MM.1S (cell line): Measurements from ENCODE around the gene PWP2.

Experiments used
- DNase-seq: peaks from one replicate; pipeline ENCODE4 v3.0.0-alpha.2; 2015
- H2AFZ ChIP-seq: fragments of 300-600 bp; sonication (generic); 2 replicates; pipeline ENCODE4 v1.6.0; 2016; ENCODE audit warnings: antibody characterized with exemption, low read length
- H3F3A ChIP-seq: fragments of 300-600 bp; sonication (generic); 2 replicates; pipeline ENCODE4 v1.6.1; 2016; ENCODE audit warnings: mild to moderate bottlenecking, antibody characterized with exemption, low read length, moderate library complexity, mixed read lengths; ENCODE audit not compliant: insufficient read depth
- H3K27ac ChIP-seq: fragments of 300-600 bp; sonication (generic); 2 replicates; pipeline ENCODE4 v1.5.1; 2016; ENCODE audit warnings: mild to moderate bottlenecking, low read length
- H3K27me3 ChIP-seq: fragments of 300-600 bp; sonication (generic); replicated peaks from 2 replicates; pipeline ENCODE4 v1.6.0; 2016; ENCODE audit warnings: low read length; ENCODE audit not compliant: insufficient read depth
- H3K36me3 ChIP-seq: fragments of 300-600 bp; sonication (generic); replicated peaks from 2 replicates; pipeline ENCODE4 v1.6.1; 2016; ENCODE audit warnings: mild to moderate bottlenecking, low read length, mixed read lengths; ENCODE audit not compliant: insufficient read depth
- H3K4me1 ChIP-seq: fragments of 300-600 bp; sonication (generic); 2 replicates; pipeline ENCODE4 v1.6.1; 2016; ENCODE audit warnings: low read length, mixed read lengths
- H3K4me2 ChIP-seq: fragments of 300-600 bp; sonication (generic); 2 replicates; pipeline ENCODE4 v1.6.0; 2016; ENCODE audit warnings: low read depth, low read length
- H3K4me3 ChIP-seq: fragments of 300-600 bp; sonication (generic); 2 replicates; pipeline ENCODE4 v1.5.1; 2016; ENCODE audit warnings: low read length, mixed read lengths
- H3K79me2 ChIP-seq: fragments of 300-600 bp; sonication (generic); 2 replicates; pipeline ENCODE4 v1.6.1; 2016; ENCODE audit warnings: mixed run types, low read length, mixed read lengths
- H3K9ac ChIP-seq: fragments of 300-600 bp; sonication (generic); 2 replicates; pipeline ENCODE4 v1.6.1; 2016; ENCODE audit warnings: low read length, mixed read lengths
- H3K9me2 ChIP-seq: fragments of 300-600 bp; sonication (generic); replicated peaks from 2 replicates; pipeline ENCODE4 v1.6.1; 2016; ENCODE audit warnings: mild to moderate bottlenecking, low read length, mixed read lengths; ENCODE audit not compliant: insufficient read depth
- H3K9me3 ChIP-seq: fragments of 300-600 bp; sonication (generic); replicated peaks from 2 replicates; pipeline ENCODE4 v1.6.1; 2016; ENCODE audit warnings: mild to moderate bottlenecking, low read length, mixed read lengths; ENCODE audit not compliant: insufficient read depth
- H4K20me1 ChIP-seq: fragments of 300-600 bp; sonication (generic); 2 replicates; pipeline ENCODE4 v1.6.1; 2016; ENCODE audit warnings: mild to moderate bottlenecking, low read length, moderate library complexity, mixed read lengths; ENCODE audit not compliant: insufficient read depth
- EZH2 ChIP-seq: fragments of 300-600 bp; sonication (generic); optimal IDR thresholded peaks from 2 replicates; pipeline ENCODE3; 2017; ENCODE audit warnings: low read depth, mild to moderate bottlenecking, antibody characterized with exemption, low read length, mixed read lengths
- EZH2phosphoT487 ChIP-seq: fragments of 300-600 bp; sonication (generic); IDR thresholded peaks from 2 replicates; pipeline ENCODE4 v1.6.1; 2018; ENCODE audit warnings: antibody characterized with exemption, low read length
- TF ChIP-seq, protein P1 (sequence below): fragments of 300-600 bp; sonication (generic); IDR thresholded peaks from 2 replicates; pipeline ENCODE4 v1.5.1; 2016; ENCODE audit warnings: antibody characterized with exemption, low read length, mixed read lengths

PWP2 gene

DNA sequence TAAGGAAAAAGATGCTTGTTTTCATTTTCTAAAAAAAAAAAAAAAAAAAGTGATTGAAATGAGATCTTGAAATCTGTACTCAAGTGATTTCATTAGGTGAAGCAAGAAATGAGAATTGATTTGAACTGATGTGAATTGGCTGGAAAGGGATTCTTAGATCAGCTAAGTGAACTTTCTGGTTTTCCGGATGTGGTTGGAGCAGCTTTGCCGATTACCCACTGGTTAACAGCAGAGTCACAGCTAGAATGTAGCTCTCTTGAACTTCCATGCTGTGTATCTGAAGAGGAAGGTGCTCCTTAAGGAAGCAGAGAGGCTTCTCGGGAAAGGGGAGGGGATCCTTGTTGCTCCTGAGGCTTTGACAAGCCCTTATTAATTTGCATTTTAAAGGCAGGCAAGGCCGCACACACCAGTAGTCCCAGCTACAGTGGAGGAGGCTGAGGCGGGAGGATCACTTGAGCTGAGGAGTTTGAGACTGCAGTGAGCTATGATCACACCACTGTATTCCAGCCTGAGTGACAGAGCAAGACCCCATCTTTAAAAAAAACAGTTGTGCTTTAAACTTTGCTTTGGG is 28.7 kb upstream of the PWP2 start:
- no peak overlapping the region for H3K4me3 ChIP-seq
- no peaks in the 10 kb centered on the region for H4K20me1 ChIP-seq
- no peaks in the 10 kb centered on the region for H3K9me2 ChIP-seq
- TF ChIP-seq, protein P1, sequence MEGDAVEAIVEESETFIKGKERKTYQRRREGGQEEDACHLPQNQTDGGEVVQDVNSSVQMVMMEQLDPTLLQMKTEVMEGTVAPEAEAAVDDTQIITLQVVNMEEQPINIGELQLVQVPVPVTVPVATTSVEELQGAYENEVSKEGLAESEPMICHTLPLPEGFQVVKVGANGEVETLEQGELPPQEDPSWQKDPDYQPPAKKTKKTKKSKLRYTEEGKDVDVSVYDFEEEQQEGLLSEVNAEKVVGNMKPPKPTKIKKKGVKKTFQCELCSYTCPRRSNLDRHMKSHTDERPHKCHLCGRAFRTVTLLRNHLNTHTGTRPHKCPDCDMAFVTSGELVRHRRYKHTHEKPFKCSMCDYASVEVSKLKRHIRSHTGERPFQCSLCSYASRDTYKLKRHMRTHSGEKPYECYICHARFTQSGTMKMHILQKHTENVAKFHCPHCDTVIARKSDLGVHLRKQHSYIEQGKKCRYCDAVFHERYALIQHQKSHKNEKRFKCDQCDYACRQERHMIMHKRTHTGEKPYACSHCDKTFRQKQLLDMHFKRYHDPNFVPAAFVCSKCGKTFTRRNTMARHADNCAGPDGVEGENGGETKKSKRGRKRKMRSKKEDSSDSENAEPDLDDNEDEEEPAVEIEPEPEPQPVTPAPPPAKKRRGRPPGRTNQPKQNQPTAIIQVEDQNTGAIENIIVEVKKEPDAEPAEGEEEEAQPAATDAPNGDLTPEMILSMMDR, result no peak
- no peak for TF ChIP-seq EZH2phosphoT487
- TF ChIP-seq EZH2, result no peak
- peaks cover 11% of the 10 kb centered on the region; the same call in 1 of the 2 replicates for H3K36me3 ChIP-seq
- no peak overlapping the region for H3K9ac ChIP-seq
- no peak overlapping the region for H2AFZ ChIP-seq
- no peaks in the 10 kb centered on the region for H3F3A ChIP-seq
- H3K27me3 ChIP-seq, result no peaks in the 10 kb centered on the region
- H3K4me2 ChIP-seq, result no peak overlapping the region
- peaks cover 4% of the 10 kb centered on the region; the same call in 1 of the 2 replicates for H3K79me2 ChIP-seq
- DNase-seq, result no peak
- H3K9me3 ChIP-seq, result no peaks in the 10 kb centered on the region
- H3K4me1 ChIP-seq, result no peaks in the 10 kb centered on the region
- H3K27ac ChIP-seq, result no peak overlapping the region

DNA sequence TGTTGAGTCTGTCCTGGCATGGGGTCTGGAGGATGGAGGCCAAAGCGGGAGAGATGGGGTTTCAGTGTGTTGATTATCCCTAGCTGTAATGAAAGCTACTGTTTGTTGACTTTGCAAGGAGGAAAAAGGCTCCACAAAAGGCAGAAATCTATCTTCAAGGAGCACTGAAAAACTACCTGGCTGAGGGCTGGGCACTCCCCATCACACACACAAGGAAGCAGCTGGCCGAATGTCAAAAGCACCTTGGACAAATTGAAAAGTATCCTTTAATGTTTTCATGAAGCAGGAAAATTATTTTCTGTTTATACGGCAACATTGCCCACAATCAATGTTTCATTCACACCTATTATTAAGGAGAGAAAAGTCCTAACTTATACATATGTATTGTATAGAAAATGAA is 27.8 kb upstream of the PWP2 start:
- Histone ChIP-seq H3K27ac (no peak overlapping the region), H3K36me3 (peaks cover 14% of the 10 kb centered on the region; the same call in 1 of the 2 replicates), H3K9me3 (no peaks in the 10 kb centered on the region), H3K4me2 (no peak overlapping the region), H4K20me1 (no peaks in the 10 kb centered on the region), H3K4me1 (no peaks in the 10 kb centered on the region), H2AFZ (no peak overlapping the region), H3F3A (no peaks in the 10 kb centered on the region), H3K4me3 (no peak overlapping the region), H3K9me2 (no peaks in the 10 kb centered on the region), H3K27me3 (no peaks in the 10 kb centered on the region), H3K79me2 (peaks cover 5% of the 10 kb centered on the region; the same call in 1 of the 2 replicates), H3K9ac (no peak overlapping the region)
- DNase-seq, result no peak
- TF ChIP-seq, protein P1, result no peak
- TF ChIP-seq EZH2phosphoT487 (no peak), EZH2 (no peak)

DNA sequence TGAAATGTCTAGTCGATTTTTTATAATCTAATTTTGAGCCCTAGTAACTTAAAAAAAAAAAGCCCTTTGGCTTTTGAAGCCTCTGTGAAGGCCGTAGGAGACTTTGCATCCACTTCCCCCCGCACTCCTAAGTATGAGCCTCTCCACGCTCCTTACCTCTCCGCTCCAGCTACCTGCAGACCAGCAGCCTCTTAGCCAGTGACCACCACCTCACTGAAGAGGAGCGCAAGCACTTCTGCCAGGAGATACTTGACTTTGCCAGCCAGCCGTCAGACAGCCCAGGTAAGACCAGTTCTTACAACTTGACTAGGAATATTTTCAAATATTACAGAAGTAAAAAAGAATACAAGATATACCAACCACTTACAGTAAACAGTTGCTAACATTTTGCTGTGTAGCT is 27.4 kb upstream of the PWP2 start:
- Histone ChIP-seq H3K36me3 (peaks cover 12% of the 10 kb centered on the region; the same call in 1 of the 2 replicates), H4K20me1 (no peaks in the 10 kb centered on the region), H3K4me2 (no peak overlapping the region), H2AFZ (no peak overlapping the region), H3K4me1 (no peaks in the 10 kb centered on the region), H3K9me2 (no peaks in the 10 kb centered on the region), H3F3A (no peaks in the 10 kb centered on the region), H3K9me3 (no peaks in the 10 kb centered on the region), H3K27ac (no peak overlapping the region), H3K79me2 (peaks cover 5% of the 10 kb centered on the region; the same call in 1 of the 2 replicates), H3K27me3 (no peaks in the 10 kb centered on the region), H3K9ac (no peak overlapping the region), H3K4me3 (no peak overlapping the region)
- no peak for DNase-seq
- TF ChIP-seq EZH2phosphoT487 (no peak), EZH2 (no peak)
- TF ChIP-seq, protein P1, result no peak
